Prostate gland (tissue), 2 donors: ENCODE measurements around the gene BIRC7. TPM values are rescaled to one million over a fixed set of nuclear protein-coding genes. Genes with fewer than 3 reads are reported as not detected.

ENCODE experiments used
- DNase-seq: peaks from one replicate; pipeline ENCODE4 v3.0.0-alpha.2; 2019; ENCODE audit warnings: low spot score
- H3K27ac ChIP-seq, 2 donors: fragments of 200-600 bp; sonication (generic); 2 replicates each; pipeline ENCODE4 v1.5.1; 2017 to 2019
- H3K27me3 ChIP-seq: fragments of 200-600 bp; sonication (generic); replicated peaks from 2 replicates; pipeline ENCODE4 v1.5.1; 2019; ENCODE audit not compliant: insufficient read depth
- H3K36me3 ChIP-seq, 2 donors: fragments of 200-600 bp; sonication (generic); 1 replicate in 1 of 2; 2 replicates in 1 of 2; pipeline versions ENCODE4 v1.5.1 to v1.8.1; 2017 to 2019
- H3K4me1 ChIP-seq: fragments of 200-600 bp; sonication (generic); replicated peaks from 2 replicates; pipeline ENCODE4 v1.5.1; 2019
- H3K4me3 ChIP-seq, 2 donors: fragments of 200-600 bp; sonication (generic); 2 replicates each; pipeline ENCODE4 v1.5.1; 2017 to 2019
- H3K9me3 ChIP-seq: fragments of 200-600 bp; sonication (generic); 2 replicates; pipeline ENCODE4 v1.5.1; 2017
- POLR2A ChIP-seq: fragments of 450-650 bp; IDR thresholded peaks from one replicate; pipeline ENCODE4 v1.6.1; 2016; ENCODE audit warnings: antibody characterized with exemption, mild to moderate bottlenecking
- POLR2AphosphoS5 ChIP-seq: sonication (generic); formaldehyde crosslinking; IDR thresholded peaks from one replicate; pipeline ENCODE4 v1.6.1; 2017; ENCODE audit warnings: antibody characterized with exemption
- WGBS: methylation state at CpG from one replicate; pipeline ENCODE4 v1.1.5; 2018; 5-methylcytosine and 5-hydroxymethylcytosine counted together
- intact Hi-C: fragments of 100-400 bp; cut with DNase I; formaldehyde crosslinking; loops from one replicate; pipeline ENCODE4 v1.14.2; 2022
- total RNA-seq, 2 donors: library from RNA; depleted of rRNA; stranded (reverse); fragments of >200 nt; gene quantifications; one replicate each; pipeline ENCODE4 v1.1.0, GENCODE V29; 2016
- TF ChIP-seq, protein P1 (sequence below), 4 experiments: fragments of 200-600 bp in 2 of 4; fragments of 450-650 bp in 2 of 4; sonication (generic) in 2 of 4; IDR thresholded peaks; 1 replicate in 3 of 4; 2 replicates in 1 of 4; pipeline ENCODE4 v1.5.1; 2016 to 2019; ENCODE audit warnings: antibody characterized with exemption in 4 of 4, mild to moderate bottlenecking in 2 of 4, moderate library complexity in 2 of 4

The BIRC7 gene
- total RNA-seq, 2 donors from 2014 or later = not detected

DNA sequence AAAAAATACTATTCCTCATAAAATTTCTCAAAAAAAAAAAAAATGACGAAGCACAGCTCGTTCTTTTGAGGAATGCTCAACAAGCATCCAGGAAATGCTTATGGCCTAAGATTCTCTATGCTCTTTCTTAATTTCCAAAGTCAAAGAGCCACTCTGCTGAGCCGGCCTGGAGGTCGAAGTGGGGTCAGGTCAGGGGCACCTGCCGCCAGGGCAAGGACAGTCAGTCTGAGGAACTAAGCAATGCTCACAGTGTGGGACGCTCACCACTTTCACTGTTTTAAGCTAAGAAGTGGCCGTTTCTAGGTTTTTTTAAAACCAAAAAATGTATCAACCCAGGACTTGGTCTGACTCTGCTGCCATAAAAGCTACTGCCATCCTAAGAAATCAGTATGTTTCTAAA lies 37.1 kb upstream of the BIRC7 start:
- no peak for DNase-seq
- Histone ChIP-seq H3K9me3 (no peaks in the 10 kb centered on the region), H3K27me3 (no peaks in the 10 kb centered on the region), H3K4me1 (peaks cover 28% of the 10 kb centered on the region), H3K27ac (no peak overlapping the region), H3K4me3 (no peak overlapping the region), H3K36me3 (peaks cover 5 to 17% of the 10 kb centered on the region in 2 donors)
- TF ChIP-seq, protein P1, sequence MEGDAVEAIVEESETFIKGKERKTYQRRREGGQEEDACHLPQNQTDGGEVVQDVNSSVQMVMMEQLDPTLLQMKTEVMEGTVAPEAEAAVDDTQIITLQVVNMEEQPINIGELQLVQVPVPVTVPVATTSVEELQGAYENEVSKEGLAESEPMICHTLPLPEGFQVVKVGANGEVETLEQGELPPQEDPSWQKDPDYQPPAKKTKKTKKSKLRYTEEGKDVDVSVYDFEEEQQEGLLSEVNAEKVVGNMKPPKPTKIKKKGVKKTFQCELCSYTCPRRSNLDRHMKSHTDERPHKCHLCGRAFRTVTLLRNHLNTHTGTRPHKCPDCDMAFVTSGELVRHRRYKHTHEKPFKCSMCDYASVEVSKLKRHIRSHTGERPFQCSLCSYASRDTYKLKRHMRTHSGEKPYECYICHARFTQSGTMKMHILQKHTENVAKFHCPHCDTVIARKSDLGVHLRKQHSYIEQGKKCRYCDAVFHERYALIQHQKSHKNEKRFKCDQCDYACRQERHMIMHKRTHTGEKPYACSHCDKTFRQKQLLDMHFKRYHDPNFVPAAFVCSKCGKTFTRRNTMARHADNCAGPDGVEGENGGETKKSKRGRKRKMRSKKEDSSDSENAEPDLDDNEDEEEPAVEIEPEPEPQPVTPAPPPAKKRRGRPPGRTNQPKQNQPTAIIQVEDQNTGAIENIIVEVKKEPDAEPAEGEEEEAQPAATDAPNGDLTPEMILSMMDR (IDR thresholded peaks at IDR 0.05) = no peak
- TF ChIP-seq POLR2AphosphoS5 (no peak), POLR2A (no peak)
- intact Hi-C loops = no loop called here
- 34% methylated on average over 7 of the region's 7 CpGs for WGBS

DNA sequence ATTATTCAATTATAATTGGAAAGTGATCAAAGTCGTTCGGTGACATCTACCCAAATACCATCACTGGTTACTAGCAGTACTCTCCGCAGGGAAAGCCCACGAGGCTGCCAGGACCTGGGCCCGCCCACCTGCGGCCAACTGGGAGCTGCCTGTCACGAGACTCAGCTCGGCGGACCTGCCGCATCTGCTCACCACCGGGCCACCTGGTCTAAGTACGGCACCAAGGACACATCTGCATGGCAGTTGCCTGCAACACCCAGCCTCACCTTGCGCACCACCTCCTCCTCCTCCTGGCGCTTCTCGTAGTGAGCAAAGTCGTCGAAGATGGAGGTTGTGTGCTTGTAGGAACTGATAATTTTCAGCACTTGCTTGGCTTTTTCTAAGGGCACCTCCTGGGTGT lies 33.7 kb upstream of the BIRC7 start:
- WGBS = 90% methylated on average over 17 of the region's 17 CpGs
- Histone ChIP-seq H3K27me3 (no peaks in the 10 kb centered on the region), H3K27ac (no peak overlapping the region), H3K9me3 (no peaks in the 10 kb centered on the region), H3K4me3 (no peak overlapping the region), H3K4me1 (peaks cover 17% of the 10 kb centered on the region), H3K36me3 (peaks cover 5 to 17% of the 10 kb centered on the region in 2 donors)
- intact Hi-C loops = no loop called here
- DNase-seq = no peak
- TF ChIP-seq, protein P1 (IDR thresholded peaks at IDR 0.05) = no peak
- TF ChIP-seq POLR2AphosphoS5 (no peak), POLR2A (no peak)

DNA sequence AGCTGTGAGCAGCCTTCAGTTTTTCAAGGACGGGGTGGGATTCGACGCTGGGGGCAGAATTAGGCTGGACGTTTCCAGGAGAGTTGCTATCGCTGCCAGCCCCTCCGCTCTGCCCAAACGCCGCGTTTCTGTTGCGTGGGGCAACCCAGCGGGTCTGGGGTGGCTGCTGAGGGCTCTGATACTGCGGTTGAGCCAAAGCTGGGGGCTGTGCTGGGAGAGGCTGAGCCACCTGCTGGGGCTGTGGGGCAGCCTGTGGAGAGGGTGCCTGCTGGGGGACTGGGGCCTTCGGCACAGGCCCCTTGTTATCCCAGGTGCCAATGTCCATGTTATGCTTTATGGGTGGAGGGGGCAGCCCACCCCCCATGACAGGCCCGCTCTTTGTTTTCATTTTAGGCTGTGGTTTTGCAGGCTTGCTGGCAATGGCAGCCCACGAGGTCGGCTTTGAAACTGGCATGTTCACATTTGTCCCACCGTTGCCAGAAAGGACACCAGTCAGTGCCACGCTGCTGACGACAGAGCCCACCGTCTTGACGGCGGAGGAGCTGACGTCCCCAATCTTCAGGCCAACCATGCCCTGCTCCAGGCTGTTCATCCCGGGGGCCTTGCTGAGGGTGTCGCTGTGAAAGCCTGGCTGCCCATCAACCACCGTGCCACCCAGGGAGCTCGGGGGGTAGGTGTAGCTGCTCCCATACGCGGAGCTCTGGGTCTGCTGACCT lies 32.7 kb upstream of the BIRC7 start:
- Histone ChIP-seq H3K36me3 (peaks cover 5 to 17% of the 10 kb centered on the region in 2 donors), H3K4me1 (peaks cover 8% of the 10 kb centered on the region), H3K27me3 (no peaks in the 10 kb centered on the region), H3K4me3 (no peak overlapping the region), H3K9me3 (no peaks in the 10 kb centered on the region), H3K27ac (no peak overlapping the region)
- WGBS = 95% methylated on average over 29 of the region's 29 CpGs
- TF ChIP-seq, protein P1 (IDR thresholded peaks at IDR 0.05) = no peak
- no peak for TF ChIP-seq POLR2A
- no peak for TF ChIP-seq POLR2AphosphoS5
- intact Hi-C loops = no loop called here
- DNase-seq = no peak

DNA sequence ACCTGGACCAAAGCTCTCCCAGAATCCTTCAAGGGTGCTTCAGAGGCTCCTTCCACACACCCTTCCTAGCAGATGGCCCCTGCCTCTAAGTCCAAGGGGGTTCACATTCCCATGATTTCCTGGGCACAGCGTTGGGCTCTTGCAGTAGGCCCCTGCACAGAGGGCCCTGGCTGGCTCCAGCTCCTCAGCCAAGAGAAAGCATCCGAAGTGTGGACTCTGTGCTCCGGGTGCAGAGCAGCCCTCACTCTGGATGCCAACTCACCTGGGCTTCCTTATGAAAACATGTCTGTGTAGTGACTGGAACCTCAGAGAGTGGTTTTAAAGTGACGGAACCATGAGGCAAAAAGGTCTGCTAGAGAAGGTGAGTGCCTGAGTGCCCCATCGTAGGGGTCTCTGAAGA lies 31.3 kb upstream of the BIRC7 start:
- no peak for TF ChIP-seq POLR2A
- no peak for TF ChIP-seq POLR2AphosphoS5
- TF ChIP-seq, protein P1 (IDR thresholded peaks at IDR 0.05) = no peak
- H3K4me1 ChIP-seq = no peaks in the 10 kb centered on the region
- WGBS = 95% methylated on average over 5 of the region's 5 CpGs
- H3K27ac ChIP-seq = no peak overlapping the region
- DNase-seq = no peak
- no peak overlapping the region for H3K4me3 ChIP-seq
- no peaks in the 10 kb centered on the region for H3K9me3 ChIP-seq
- intact Hi-C loops = no loop called here
- peaks cover 5 to 17% of the 10 kb centered on the region in 2 donors for H3K36me3 ChIP-seq
- no peaks in the 10 kb centered on the region for H3K27me3 ChIP-seq

DNA sequence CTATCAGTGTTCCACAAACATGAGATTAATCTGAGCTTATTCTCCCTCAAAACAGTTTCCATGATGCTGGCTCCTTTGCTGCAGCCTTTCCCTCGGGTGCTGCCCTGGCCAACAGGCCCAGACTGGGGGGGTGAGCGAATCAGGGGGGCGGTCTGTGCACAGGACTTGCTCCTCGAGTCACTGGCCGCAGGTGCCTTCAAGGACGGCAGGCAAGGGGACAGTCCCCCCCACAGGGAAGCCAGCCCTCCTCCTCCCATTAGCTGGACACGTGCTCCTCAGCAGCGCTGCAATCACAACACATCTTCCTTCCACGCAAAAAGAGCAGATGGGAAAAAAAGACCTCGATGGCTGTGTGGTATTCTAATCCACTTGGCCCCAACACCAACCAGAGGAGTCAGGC lies 29.8 kb upstream of the BIRC7 start:
- Histone ChIP-seq H3K4me1 (peaks cover 10% of the 10 kb centered on the region), H3K27me3 (no peaks in the 10 kb centered on the region), H3K27ac (no peak overlapping the region), H3K9me3 (no peaks in the 10 kb centered on the region), H3K36me3 (peaks cover 5 to 17% of the 10 kb centered on the region in 2 donors), H3K4me3 (no peak overlapping the region)
- WGBS = 87% methylated on average over 10 of the region's 10 CpGs
- intact Hi-C loops = no loop called here
- TF ChIP-seq POLR2A = no peak
- TF ChIP-seq POLR2AphosphoS5 = no peak
- TF ChIP-seq, protein P1 (IDR thresholded peaks at IDR 0.05) = no peak
- no peak for DNase-seq
